ENCODE results near the gene HOXC11. TPM values are rescaled to one million over a fixed set of nuclear protein-coding genes. Genes with fewer than 3 reads are reported as not detected.

The HOXC11 gene
- total RNA-seq, 4 donors from 2014 or later, result 0.20 to 0.63 (median 0.60) TPM; not detected in 1

DNA sequence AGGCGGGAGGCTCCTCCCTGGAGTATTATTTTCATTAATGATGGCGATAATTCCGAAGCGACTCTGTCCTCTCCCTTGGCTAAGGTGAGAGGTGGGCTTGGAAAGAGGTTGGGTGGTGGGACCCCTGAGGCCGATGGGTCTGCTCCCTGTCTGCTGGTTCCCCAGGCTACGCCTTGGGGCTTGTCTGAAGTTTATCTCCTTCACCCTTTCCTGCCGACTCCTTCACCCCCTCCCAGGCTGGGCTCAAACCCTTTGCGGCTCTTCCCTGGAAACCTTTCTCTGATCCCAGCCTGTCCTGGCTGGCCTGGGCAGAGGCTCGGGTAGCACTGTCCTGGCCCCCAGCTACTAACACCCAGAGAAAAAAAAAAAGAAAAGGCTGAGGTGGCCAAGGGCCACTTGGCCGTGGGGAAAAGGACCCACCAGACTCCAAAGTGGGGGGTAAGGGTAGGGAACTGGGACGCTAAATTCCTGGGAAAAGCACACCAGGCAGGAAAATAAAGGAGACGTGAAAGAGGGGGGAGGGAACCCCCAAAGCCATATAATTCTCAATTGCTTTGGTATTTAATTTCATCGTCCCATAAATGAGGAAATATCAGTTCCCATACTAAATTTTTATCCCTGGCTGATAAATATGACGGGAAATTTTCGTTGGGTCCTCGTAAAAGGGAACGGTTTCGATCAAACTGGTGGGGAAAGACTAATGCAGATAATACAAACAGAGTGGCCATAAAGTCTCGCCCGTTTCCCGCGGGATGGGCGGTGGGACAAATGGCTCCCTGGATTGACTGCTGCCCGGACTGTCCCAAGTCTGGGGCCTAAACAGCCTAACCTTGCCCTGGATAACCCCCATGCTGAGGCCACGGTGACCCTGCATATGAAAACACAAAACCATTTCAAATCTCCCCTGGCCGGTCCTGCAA, 10.0 kb downstream of the HOXC11 start:
- DNase-seq (ENCODE audit: low spot score in 2 of 2), result no peak
- WGBS, 2 donors, result 69 to 72% methylated on average over 26 of the region's 26 CpGs
- Histone ChIP-seq H3K4me1 (peaks cover 0 to 35% (median 8%) of the 10 kb centered on the region in 4 donors), H3K27ac (peak overlapping the region in 1 of 4 donors; percentile 39), H3K36me3 (no peaks in the 10 kb centered on the region), H3K4me3 (no peak overlapping the region), H3K9me3 (no peaks in the 10 kb centered on the region), H3K27me3 (peaks cover 0 to 94% of the 10 kb centered on the region in 2 donors)
- TF ChIP-seq EP300 (IDR thresholded peaks at IDR 0.05), result no peak
- TF ChIP-seq POLR2A (IDR thresholded peaks at IDR 0.05), result no peak
- TF ChIP-seq, protein P1, sequence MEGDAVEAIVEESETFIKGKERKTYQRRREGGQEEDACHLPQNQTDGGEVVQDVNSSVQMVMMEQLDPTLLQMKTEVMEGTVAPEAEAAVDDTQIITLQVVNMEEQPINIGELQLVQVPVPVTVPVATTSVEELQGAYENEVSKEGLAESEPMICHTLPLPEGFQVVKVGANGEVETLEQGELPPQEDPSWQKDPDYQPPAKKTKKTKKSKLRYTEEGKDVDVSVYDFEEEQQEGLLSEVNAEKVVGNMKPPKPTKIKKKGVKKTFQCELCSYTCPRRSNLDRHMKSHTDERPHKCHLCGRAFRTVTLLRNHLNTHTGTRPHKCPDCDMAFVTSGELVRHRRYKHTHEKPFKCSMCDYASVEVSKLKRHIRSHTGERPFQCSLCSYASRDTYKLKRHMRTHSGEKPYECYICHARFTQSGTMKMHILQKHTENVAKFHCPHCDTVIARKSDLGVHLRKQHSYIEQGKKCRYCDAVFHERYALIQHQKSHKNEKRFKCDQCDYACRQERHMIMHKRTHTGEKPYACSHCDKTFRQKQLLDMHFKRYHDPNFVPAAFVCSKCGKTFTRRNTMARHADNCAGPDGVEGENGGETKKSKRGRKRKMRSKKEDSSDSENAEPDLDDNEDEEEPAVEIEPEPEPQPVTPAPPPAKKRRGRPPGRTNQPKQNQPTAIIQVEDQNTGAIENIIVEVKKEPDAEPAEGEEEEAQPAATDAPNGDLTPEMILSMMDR (IDR thresholded peaks at IDR 0.05), result no peak

DNA sequence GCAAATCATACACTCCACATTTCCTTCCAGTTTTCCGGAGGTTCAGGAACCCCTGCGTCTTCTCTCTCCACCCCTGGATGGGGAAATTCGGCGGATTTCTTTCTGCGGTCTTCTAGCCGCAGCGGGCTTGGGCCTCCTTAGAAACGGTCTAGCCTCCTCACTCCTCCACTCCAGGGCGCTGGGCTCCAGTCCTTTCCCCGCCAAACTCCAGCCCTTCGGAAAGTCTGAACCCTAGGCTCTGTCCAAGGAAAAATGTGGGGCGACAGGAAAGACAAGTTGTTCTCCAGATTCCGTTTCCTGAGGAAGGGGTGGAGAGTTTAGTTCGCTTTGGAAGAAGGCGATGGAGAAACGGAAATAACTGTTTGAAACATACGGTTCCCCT, 10.6 kb downstream of the HOXC11 start:
- Histone ChIP-seq H3K4me1 (peaks cover 0 to 33% (median 8%) of the 10 kb centered on the region in 4 donors), H3K27ac (peak overlapping the region in 1 of 4 donors; percentile 88), H3K27me3 (peaks cover 0 to 93% of the 10 kb centered on the region in 2 donors), H3K9me3 (no peaks in the 10 kb centered on the region), H3K4me3 (peak overlapping the region in 1 of 4 donors; percentile 66), H3K36me3 (no peaks in the 10 kb centered on the region)
- TF ChIP-seq, protein P1 (IDR thresholded peaks at IDR 0.05), result no peak
- TF ChIP-seq POLR2A (IDR thresholded peaks at IDR 0.05) (no peak), EP300 (IDR thresholded peaks at IDR 0.05) (no peak)
- WGBS, 2 donors, result 58 to 72% methylated on average over 17 of the region's 17 CpGs
- DNase-seq (ENCODE audit: low spot score in 2 of 2), result no peak

DNA sequence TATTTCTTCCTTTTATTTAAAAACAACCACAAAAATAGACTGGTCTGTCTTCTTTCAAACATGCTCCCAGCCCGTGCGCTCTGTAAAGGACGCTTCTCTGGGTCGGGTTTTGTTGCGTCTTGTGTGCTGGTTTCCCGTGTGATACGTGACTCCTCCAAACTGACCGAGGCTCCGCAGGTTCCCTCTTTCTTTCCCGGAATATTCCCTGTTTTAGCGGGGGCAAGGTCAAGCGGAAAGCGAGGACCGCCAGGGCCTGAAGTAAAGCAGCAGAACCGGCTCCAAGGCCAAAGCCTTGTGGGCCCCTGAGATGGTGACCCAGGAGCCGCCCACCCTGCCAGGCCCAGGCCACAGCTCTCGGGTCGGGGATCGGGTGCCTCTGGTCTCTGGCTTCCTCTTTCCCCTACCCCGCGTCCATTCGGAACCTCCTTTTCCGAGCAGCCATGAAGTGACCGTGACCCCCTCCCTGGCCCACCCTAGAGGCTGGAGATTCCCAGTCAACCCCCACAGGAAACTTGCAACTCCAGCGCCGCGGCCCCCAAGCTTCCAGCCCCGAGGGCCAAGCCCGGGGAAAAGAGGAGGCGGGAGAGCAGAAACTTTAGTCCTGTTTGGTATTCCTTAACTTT, 11.1 kb downstream of the HOXC11 start:
- DNase-seq (ENCODE audit: low spot score in 2 of 2), result no peak
- TF ChIP-seq, protein P1 (IDR thresholded peaks at IDR 0.05), result no peak
- TF ChIP-seq POLR2A (IDR thresholded peaks at IDR 0.05) (no peak), EP300 (IDR thresholded peaks at IDR 0.05) (no peak)
- Histone ChIP-seq H3K36me3 (no peaks in the 10 kb centered on the region), H3K4me1 (peaks cover 0 to 38% (median 10%) of the 10 kb centered on the region in 4 donors), H3K27ac (peak overlapping the region in 2 of 4 donors; percentile 30 to 88), H3K4me3 (peak overlapping the region in 1 of 4 donors; percentile 66), H3K9me3 (no peaks in the 10 kb centered on the region), H3K27me3 (peaks cover 0 to 93% of the 10 kb centered on the region in 2 donors)
- WGBS, 2 donors, result 45% methylated on average over 30 of the region's 30 CpGs

DNA sequence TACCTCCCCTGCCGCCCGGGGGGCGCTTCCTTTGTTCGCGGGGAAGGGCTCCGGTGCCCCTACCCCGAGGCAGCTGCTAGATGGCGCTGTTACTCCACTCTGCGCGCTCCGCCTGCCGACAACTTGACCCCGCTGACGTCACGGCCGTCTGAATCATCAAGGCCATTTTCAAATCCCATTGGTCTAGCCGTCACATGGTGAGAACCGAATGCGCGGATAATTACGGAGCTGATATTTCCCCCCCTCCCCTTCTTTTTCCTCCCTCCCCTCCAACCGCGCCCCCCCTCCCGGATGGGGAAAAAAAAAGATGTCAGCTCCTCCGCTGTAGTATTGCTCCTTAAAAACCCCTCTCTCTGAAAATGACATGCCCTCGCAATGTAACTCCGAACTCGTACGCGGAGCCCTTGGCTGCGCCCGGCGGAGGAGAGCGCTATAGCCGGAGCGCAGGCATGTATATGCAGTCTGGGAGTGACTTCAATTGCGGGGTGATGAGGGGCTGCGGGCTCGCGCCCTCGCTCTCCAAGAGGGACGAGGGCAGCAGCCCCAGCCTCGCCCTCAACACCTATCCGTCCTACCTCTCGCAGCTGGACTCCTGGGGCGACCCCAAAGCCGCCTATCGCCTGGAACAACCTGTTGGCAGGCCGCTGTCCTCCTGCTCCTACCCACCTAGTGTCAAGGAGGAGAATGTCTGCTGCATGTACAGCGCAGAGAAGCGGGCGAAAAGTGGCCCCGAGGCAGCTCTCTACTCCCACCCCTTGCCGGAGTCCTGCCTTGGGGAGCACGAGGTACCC, 12.2 kb downstream of the HOXC11 start, which contains the start of gene HOXC10:
HOXC10 (plus strand) TSS at position 246 of the 791 bp plus-strand sequence; CDS start at position 360, 114 bp downstream.
- Histone ChIP-seq H3K4me3 (peak within 1 kb of the TSS; percentile 36 to 66 (median 50)), H3K9me3 (no peaks in the 10 kb centered on the region), H3K27me3 (peaks cover 0 to 92% of the 10 kb centered on the region in 2 donors), H3K4me1 (peaks cover 0 to 46% (median 11%) of the 10 kb centered on the region in 4 donors), H3K36me3 (no peaks in the 10 kb centered on the region), H3K27ac (peak within 1 kb of the TSS; percentile 68 to 88 (median 76))
- 1 to 2% methylated on average over 34 to 43 of the region's 55 CpGs for WGBS, 2 donors
- DNase-seq (ENCODE audit: low spot score in 2 of 2), result peak; percentile 93 to 95
- TF ChIP-seq EP300 (IDR thresholded peaks at IDR 0.05) (peak in 1 of 2 donors; percentile 76), POLR2A (IDR thresholded peaks at IDR 0.05) (peak in 1 of 2 donors; percentile 24)
- TF ChIP-seq, protein P1 (IDR thresholded peaks at IDR 0.05), result peak; percentile 71 to 89 (median 80)

Measured in tibial nerve (tissue), 4 donors.